HG03565 (cell line): ENCODE measurements around the gene LRP5.
"Not testable (repeated sequence)": the region's sequence is repeated elsewhere in the genome, so short reads cannot be mapped to it uniquely, and the experiment has no call there.

Experiments
- ATAC-seq: cut with Tn5 transposase; IDR thresholded peaks from one replicate; pipeline ENCODE4 v1.9.1; 2021; ENCODE audit warnings: mild to moderate bottlenecking, moderate library complexity; ENCODE audit not compliant: unreplicated experiment

LRP5 gene

DNA sequence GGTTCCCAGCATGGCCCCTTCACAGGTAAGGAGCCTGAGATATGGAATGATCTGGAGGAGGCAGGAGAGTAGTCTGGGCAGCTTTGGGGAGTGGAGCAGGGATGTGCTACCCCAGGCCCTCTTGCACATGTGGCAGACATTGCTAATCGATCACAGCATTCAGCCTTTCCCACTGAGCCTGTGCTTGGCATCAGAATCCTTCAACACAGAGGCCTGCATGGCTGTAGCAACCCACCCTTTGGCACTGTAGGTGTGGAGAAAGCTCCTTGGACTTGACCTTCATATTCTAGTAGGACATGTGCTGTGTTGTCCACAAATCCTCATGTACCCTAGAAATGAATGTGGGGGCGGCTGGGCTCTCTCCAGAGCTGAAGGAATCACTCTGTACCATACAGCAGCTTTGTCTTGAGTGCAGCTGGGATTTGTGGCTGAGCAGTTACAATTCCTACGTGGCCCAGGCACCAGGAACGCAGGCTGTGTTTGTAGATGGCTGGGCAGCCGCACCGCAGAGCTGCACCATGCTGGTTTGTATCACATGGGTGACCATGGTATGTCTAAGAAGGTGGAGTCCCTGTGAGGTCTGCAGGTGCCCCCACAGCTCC lies 126.4 kb downstream of the LRP5 start:
- no peak for ATAC-seq

DNA sequence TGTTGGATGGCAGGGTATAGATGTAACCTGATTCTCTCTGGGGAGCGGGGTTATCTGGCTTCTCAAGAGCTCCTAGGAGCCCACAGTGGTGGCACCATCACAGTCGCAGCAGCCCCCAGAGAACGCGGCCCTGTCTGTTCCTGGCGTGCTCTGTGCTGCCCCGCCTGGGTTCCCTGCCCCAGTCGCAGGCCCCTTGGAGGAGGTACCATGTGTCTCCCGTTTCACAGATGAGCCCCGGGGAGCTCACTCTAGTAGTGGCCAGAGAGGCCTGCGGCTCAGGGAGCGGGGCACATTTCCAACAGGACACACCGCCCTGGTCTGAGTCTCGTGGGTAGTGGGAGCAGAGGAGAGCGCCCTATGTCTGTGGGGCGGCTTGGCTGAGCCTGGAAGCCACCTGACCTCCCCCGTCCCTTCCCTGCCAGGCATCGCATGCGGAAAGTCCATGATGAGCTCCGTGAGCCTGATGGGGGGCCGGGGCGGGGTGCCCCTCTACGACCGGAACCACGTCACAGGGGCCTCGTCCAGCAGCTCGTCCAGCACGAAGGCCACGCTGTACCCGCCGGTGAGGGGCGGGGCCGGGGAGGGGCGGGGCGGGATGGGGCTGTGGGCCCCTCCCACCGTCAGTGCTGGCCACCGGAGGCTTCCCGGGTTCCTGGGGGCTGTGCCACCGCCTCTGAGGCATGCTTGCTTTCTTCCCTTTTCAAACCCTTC lies 127.1 kb downstream of the LRP5 start:
- ATAC-seq, result no peak

DNA sequence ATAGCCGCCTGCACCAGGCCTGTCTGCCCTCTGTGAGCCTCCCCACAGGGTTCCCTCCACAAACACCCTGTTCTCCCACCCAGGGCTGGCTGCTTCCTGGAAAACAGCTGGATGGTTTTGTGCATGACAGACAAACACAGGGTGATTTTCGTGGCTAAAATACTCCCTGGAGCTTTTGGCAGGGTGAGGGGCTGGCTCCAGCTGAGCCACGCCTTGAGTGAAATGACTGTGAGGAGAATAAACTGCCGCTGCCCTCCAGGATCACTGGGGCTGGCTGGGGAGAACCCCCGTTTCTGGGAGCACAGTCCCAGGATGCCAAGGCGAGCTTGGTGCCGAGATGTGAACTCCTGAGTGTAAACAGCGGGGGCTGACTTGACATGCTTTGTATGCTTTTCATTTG lies 127.8 kb downstream of the LRP5 start:
- ATAC-seq, result no peak

DNA sequence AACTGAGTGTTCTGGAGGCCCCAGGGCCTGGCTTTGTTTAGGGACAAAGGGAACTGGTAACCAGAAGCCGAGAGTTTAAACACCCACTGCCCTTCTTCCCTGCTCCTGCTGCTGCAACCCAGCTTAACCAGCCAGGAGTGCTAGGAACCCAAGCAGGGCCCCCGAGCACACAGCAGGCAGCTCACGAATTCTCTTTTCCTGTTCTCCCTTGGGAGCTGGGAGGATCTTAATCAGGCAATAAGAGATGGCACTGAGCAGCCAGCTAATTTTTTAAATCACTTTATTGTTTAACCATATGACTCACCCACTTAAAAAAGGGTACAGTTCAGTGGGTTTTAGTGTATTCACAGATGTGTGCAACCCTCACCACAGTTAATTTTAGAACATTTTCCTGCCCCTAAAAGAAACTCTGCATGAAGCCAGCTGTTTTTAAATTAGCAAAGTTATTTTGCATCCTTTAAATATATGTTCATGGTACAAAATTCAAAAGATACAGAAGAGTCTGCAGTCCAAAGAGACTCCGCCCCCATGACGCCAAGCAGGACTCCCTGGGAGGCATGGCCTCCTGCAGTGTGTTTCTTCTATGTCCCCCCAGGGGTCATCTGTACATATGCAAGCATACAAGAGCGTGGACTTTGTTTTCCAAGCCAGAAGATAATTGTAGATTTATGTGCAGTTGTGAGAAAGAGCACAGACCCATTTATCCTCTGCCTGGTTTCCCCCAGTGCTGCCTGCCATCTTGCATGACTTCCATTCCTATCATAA lies 129.3 kb downstream of the LRP5 start:
- ATAC-seq, result no peak

DNA sequence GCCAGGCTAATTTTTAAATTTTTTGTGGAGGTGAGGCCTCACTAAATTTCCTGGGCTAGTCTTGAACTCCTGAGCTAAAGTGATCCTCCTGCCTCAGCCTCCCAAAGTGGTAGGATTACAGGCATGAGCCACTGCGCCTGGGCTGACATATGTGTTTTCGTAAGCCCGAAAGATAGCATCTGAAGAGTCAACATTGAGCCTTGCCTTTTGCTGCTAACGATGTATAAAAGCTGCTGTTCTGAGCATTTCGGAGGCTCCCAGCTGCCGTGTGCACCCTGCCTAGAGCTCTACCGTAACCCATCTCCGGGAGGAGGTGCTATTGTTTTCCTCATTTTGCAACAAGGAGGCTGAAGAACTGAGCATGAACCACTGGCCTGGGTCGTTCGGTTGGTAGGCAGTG lies 130.0 kb downstream of the LRP5 start:
- ATAC-seq, result no peak

DNA sequence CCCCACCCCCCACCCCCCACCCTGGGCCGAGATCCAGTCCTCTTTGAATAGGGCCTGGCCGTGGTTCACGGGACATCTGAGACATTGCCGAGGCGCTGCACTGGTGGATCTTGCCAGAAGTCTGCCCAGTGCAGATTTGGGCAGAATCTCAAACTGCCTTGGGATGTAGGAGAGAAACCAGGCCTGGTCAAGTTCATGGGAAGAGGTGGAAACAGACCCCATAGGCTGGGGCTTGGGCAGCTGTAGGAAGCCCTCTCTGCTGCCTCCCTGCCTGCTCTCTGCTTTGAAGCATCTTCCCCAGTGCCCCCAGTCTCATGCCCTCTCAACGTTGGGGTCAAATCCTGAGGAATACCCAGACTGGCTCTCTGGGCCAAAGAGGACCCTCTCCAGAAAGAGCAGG lies 132.2 kb downstream of the LRP5 start:
- ATAC-seq, result no peak

DNA sequence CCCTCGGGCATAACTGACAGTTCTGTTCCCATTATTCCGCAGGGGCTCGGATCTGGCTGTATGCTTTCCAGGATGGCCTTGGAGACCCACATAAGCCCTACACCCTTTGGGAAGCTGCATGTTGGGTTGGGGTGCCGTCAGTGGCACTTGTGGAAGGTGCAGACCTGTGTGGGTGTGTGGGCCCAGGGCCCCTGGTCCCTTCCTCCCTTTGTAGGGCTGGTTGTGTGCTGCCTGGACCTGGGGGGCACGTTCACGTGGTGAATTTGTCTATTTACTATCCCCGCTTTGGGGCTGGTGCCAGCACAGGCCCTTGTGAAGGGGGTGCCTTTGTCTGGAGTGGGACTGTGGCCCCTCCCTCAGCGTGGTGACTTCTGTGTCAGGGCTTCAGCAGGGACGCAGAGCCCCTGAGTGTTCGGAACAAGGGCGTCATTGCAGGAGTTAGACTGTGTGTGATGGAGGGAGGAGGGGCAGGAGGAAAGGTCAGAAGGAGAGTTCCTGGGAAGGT lies 133.2 kb downstream of the LRP5 start:
- ATAC-seq, result no peak

DNA sequence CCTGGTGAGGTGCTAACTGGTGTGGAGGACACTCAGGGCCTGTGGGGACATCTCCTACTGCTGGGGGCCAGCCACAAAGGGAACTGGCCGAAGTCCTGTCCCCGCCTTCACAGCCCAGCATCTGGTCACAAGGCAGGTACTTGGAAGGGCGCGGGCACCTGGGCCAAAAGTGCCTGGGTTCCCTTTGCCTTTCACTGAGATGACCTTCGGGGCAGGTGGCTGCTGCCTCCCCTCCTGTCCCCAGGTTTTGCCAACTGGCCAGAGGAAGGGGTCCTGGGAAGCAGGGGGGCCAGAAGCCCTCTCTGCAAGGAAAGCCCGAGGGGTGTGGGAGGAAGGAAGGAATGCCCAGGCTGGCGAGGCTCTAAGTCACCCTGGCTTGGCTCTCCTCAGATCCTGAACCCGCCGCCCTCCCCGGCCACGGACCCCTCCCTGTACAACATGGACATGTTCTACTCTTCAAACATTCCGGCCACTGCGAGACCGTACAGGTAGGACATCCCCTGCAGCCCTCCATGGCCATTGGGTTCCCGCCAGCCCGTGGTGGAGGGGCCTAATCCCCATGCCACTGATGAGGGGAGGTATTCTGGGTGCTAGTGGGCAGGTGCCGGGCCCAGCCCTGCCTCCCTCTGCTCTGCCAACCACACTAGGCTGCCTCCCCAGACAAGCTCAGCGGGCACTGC lies 133.8 kb downstream of the LRP5 start:
- ATAC-seq, result no peak

DNA sequence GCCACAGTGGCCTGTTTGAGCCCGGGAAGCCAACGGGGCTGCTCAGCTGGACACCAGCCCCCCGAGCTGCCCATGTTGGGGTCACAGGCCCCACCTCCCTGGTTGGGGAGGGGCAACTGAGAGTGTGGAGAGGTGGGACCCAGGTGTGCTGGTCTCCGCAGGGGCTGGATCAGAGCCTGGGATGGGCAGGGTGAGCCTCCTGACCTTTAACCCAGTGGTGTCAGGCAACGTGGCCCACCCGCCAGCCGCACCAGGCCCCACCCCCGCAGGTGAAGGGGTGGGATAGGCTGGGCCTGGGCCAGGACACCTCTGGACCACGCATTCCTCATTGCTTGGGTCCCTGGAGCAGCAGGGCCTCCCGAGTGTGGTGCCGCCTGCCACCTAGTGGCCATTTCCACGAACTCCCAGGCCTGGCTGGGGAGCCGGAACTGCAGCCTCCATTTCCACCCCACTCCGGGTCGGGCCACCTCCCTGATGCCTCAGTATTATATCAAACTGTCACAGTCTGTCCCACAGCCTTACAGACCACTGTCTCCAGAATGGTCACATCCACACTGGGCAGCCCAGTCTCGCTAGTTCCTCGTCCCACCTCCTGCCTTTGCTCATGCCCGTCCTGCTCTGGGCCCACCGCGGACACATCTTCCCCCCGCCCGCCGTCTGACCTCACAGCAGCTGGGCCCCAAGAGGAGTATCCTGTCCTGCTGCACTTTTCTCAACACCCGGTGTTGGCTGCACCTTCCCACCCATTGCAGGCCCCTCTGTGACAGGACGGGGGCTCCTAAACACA lies 134.8 kb downstream of the LRP5 start:
- ATAC-seq, result no peak

DNA sequence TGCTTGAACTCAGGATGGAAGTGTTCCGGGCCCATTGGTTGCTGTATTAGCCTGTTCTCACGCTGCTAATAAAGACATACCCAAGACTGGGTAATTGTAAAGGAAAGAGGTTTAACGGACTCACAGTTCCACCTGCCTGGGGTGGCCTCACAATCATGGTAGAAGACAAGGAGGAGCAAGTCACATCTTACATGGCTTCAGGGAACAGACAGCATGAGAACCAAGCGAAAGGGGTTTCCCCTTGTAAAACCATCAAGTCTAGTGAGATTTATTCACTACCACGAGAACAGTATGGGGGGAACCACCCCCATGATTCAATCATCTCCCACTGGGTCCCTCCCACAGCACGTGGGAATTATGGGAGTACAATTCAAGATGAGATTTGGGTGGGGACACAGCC lies 135.5 kb downstream of the LRP5 start:
- ATAC-seq, result not testable (repeated sequence)

DNA sequence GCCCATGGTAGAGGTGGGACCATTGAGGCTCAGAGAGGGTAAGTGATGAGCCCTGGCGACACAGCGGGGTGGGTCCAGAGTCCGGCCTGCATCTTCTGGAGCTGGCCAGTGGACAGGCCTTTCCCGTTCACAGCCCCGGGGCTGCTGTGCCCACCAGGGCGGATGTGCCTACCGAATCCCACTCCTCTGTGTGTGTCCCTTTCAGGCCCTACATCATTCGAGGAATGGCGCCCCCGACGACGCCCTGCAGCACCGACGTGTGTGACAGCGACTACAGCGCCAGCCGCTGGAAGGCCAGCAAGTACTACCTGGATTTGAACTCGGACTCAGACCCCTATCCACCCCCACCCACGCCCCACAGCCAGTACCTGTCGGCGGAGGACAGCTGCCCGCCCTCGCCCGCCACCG lies 136.2 kb downstream of the LRP5 start:
- no peak for ATAC-seq

DNA sequence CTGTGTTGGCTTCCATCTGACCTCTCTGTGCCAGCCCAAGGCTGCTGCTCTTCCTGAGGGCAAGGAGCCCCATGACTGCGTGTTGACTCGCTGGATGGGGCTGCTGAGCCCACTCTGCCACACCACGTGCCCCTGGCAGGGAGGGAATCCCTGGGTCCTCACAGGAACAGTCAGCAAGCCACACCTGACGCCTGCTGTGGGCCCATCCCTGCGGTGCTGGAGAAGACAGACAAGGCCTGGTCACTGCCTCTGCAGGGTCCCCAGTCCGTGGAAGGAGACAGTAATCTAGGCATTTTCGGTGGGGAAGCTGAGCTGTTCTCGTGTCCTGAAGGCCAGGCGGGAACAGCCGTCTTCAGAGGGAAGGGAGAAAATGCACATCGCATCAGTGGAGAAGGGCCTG lies 137.6 kb downstream of the LRP5 start:
- ATAC-seq, result no peak

DNA sequence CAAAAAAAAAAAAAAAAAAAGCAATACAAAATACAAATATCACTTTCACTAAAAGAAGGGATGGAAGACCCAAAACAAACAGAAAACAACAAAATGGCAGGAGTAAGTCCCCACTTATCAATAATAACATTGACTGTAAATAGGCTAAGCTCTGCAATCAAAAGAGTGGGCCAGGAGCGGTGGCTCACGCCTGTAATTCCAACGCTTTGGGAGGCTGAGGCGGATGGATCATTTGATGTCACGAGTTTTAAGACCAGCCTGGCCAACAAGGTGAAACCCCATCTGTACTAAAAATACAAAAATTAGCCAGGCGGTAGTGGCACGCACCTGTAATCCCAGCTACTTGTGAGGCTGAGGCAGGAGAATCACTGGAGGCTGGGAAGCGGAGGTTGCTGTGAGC lies 138.3 kb downstream of the LRP5 start:
- ATAC-seq, result no peak

DNA sequence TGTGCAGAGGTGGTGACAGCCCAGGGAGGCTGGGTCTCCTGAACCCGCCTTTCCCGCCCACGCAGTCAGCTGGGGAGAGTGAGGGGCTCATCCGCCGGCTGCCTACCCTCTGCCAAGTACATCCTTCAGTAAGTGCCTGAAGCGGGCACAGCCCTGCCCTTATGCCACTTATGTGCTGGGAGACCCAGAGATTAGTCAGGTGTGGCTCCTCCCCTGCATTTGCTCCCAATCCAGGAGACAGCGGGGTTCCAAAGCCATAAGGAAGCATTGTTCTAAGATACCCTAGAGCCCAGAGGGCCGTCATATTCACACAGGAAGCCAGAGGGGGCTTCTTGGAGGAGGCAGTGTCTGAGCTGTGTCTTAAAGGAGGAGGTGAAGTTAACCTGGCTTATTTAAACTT lies 142.4 kb downstream of the LRP5 start:
- ATAC-seq, result no peak

DNA sequence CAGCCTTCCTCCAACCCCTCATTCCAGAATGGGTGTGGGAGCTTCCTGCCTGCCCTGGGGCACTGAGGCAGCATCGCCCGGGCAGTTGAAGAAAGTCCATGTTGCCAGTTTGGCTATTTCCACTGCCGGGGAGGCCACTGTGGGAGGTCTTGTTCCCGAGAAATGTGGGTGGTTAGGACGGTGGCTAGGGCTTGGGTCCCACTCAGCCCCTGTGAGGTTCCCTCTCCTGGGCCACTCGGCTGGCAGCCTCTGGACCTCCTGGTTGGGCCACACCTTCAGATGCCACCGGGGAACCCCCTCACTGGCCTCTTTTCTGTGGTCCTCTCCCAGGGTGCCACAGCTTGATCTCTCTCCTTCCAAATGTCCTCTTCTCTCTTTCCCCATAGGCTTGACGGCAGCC lies 143.1 kb downstream of the LRP5 start:
- ATAC-seq, result no peak

DNA sequence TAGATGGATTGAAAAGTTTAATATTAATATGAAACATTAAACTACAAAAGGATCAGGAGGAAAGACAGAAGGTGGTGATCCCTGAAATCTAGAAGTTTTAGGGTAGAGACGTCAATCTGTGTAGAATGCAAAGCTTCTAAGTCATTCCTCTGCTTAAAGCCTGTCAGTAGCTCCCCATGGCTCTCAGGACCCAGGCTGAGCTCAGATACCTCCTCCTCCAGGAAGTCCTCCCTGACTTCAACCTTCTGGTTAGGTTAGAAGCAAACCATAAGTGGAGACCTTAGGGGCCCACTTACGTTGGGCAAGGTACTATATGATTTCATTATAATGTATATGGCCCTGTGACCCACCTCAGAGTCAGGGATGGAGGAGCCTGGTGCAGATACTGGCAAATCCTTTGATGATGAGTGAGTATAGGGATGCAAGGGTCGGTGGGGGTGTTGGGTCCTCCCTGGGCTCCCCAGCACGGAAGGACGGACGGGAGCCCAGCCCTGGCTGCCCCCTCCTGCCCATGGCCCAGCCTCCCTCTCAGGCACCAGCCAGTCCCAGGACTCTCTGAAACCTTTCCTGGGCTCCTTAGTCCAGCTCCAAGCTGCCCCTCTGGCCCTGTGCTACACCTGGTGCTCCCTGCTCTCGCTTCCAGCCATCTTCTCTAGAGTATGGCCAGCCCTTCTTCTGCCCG lies 145.0 kb downstream of the LRP5 start:
- ATAC-seq, result no peak

DNA sequence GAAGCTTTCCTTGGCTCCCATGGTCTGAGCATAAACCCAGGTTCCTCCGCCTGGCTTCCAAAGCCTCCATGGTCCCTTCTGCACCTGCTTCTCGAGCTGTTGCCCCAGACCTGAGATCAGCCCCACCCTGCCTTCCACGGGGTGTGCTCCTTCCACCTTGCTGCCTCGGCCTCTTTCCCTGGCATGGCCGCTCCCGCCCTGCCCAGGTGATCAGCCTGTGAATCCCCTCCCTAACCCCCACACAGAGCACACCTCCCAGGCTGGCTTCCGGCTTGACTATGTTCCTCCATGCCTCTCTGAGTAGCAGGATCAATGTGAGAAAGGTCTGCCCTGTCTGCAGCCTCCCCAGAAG lies 145.5 kb downstream of the LRP5 start:
- no peak for ATAC-seq

DNA sequence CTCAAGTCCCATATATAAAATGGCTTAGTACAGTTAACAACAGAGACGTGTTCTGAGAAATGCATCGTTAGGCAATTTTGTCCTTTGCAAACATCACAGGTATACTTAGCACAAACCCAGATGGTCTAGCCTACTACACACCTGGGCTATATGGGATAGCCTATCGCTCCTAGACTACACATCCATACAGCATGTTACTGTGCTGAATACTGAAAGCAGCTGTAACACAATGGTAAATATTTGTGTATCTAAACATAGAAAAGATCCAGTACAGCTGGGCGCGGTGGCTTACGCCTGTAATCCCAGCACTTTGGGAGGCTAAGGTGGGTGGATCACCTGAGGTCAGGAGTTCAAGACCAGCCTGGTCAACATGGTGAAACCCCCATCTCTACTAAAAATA lies 145.9 kb downstream of the LRP5 start:
- ATAC-seq, result not testable (repeated sequence)

DNA sequence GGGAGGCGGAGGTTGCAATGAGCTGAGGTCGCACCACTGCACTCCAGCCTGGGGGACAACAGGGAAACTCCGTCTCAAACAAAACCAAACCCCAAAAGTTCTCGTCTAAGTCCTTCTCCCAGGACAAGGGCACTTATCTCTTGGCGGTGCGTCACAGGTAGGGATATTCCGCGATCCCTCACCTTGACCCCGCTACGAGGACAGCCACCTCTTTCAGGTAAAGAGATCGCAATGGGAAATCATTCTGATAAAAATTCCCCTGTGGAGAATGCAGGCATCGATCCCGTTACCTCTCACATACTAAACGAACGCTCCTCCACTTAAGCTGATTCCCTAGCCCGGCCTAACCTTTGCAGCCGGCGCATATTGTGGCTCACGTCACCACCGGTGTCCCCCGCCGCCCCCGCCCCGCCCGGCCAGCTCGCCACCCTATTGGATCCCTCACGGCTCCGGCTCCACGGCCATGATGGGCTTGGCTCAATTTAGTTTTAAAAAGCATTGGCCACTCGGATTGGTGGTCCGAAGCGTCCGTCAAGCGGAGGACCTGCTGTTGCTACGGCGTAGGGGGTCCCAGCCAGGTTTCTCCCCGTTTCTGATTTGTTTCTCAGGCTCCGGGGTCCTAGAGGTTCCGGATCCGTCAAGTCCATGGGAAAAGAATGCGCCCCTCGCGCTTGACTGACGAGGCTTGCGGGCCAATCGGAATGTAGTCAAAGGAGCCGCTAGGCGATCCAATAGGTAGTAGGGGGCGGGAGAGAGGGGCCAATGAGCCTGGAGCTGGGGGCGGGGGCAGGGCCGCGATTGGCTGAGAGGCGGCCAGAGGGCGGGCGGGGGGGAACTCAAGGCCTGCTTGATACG lies 147.7 kb downstream of the LRP5 start:
- ATAC-seq, result peak; percentile 69
